ENCODE measurements around the gene OPRL1. TPM values are rescaled to one million over a fixed set of nuclear protein-coding genes. Genes with fewer than 3 reads are reported as not detected.

Gene OPRL1
- total and polyA plus RNA-seq, 12 donors, result 0.19 to 1.3 (median 0.40) TPM

- H3K9me3 ChIP-seq, result no peaks in the 10 kb centered on the region
- DNase-seq (peak; percentile 84 to 88), ATAC-seq (peak; percentile 42 to 75 (median 56))
- peak overlapping the region; percentile 12 to 47 (median 38) for H3K4me3 ChIP-seq
- no peaks in the 10 kb centered on the region for H3K36me3 ChIP-seq
- 34 to 37% methylated on average over 33 of the region's 33 CpGs for WGBS, 2 donors
- H3K27me3 ChIP-seq, result peaks cover 0 to 39% (median 18%) of the 10 kb centered on the region in 7 donors
- H3K4me1 ChIP-seq, result peaks cover 2 to 64% (median 47%) of the 10 kb centered on the region in 9 donors
- peak; percentile 74 to 92 (median 88) for TF ChIP-seq CTCF (IDR thresholded peaks at IDR 0.05)
- H3K27ac ChIP-seq, result peak overlapping the region; percentile 80 to 98 (median 90)
- intact Hi-C loops (cut with DNase I), result loop anchor here in 5 of 10 donors (1.0 to 10.0 kb wide), 6 partner anchors 17 to 423 kb away; partner anchors contain the start of gene PRPF6 (in 2 of the 5)
Measured at GRCh38 chr20:64057628-64058498, 22.0 kb upstream of the OPRL1 start.

GRCh38 chr20:64058536-64058935 lies 21.3 kb upstream of the OPRL1 start:
- no peak for TF ChIP-seq CTCF (IDR thresholded peaks at IDR 0.05)
- ATAC-seq (no peak), DNase-seq (no peak)
- Histone ChIP-seq H3K9me3 (no peaks in the 10 kb centered on the region), H3K27ac (peak overlapping the region in 3 of 10 donors; percentile 48 to 93 (median 90)), H3K4me3 (no peak overlapping the region), H3K27me3 (peaks cover 0 to 38% (median 18%) of the 10 kb centered on the region in 7 donors), H3K4me1 (peaks cover 2 to 59% (median 44%) of the 10 kb centered on the region in 9 donors), H3K36me3 (no peaks in the 10 kb centered on the region)
- intact Hi-C loops (cut with DNase I), result loop anchor here in 3 of 10 donors (2.0 to 10.0 kb wide), 3 partner anchors 76 to 424 kb away; partner anchors contain the start of gene PRPF6 (in 2 of the 3)
- 86 to 93% methylated on average over 12 of the region's 12 CpGs for WGBS, 2 donors

- intact Hi-C loops (cut with DNase I), result loop anchor here in 2 of 10 donors (2.0 kb wide), 1 partner anchor 81 kb away; the partner anchor contains the start of gene PRPF6 (in 2 of the 2)
- peaks cover 0 to 6% (median 0%) of the 10 kb centered on the region in 7 donors for H3K27me3 ChIP-seq
- TF ChIP-seq CTCF (IDR thresholded peaks at IDR 0.05), result no peak
- ATAC-seq (peak in 1 of 8 donors; percentile 5), DNase-seq (no peak)
- peak overlapping the region in 9 of 10 donors; percentile 77 to 100 (median 94) for H3K4me3 ChIP-seq
- peak overlapping the region in 9 of 10 donors; percentile 65 to 92 (median 89) for H3K27ac ChIP-seq
- peaks cover 5 to 53% (median 35%) of the 10 kb centered on the region in 9 donors for H3K4me1 ChIP-seq
- no peaks in the 10 kb centered on the region for H3K9me3 ChIP-seq
- WGBS, 2 donors, result 55 to 60% methylated on average over 5 of the region's 5 CpGs
- H3K36me3 ChIP-seq, result no peaks in the 10 kb centered on the region
Measured at GRCh38 chr20:64062276-64062595, 17.6 kb upstream of the OPRL1 start.

GRCh38 chr20:64062596-64063388 lies 17.1 kb upstream of the OPRL1 start, which contains the start of gene TCEA2:
TCEA2 (plus strand) TSS chr20:64063198; CDS start chr20:64063313, 115 bp downstream.
- peaks cover 0 to under 1% (median 0%) of the 10 kb centered on the region in 7 donors for H3K27me3 ChIP-seq
- ATAC-seq (peak; percentile 91 to 97 (median 96)), DNase-seq (peak; percentile 97 to 98)
- H3K27ac ChIP-seq, result peak within 1 kb of the TSS; percentile 44 to 92 (median 88)
- peaks cover 5 to 51% (median 30%) of the 10 kb centered on the region in 9 donors for H3K4me1 ChIP-seq
- intact Hi-C loops (cut with DNase I), result loop anchor here in 2 of 10 donors (2.0 kb wide), 1 partner anchor 82 kb away; the partner anchor contains the start of gene PRPF6 (in 2 of the 2)
- peak within 1 kb of the TSS; percentile 77 to 100 (median 93) for H3K4me3 ChIP-seq
- WGBS, 2 donors, result 4 to 7% methylated on average over 75 to 85 of the region's 85 CpGs
- H3K9me3 ChIP-seq, result no peaks in the 10 kb centered on the region
- TF ChIP-seq CTCF (IDR thresholded peaks at IDR 0.05), result no peak
- no peaks in the 10 kb centered on the region for H3K36me3 ChIP-seq
